OCI-LY1 (cell line): ENCODE results near the gene PLVAP.

ENCODE experiments used
- H2AFZ ChIP-seq: fragments of 200-600 bp; sonication (generic), shearing (Covaris generic); 2 replicates; pipeline ENCODE4 v1.6.0; 2014; ENCODE audit warnings: antibody characterized with exemption, mild to moderate bottlenecking, low read length
- H3F3A ChIP-seq: fragments of 200-600 bp; sonication (generic), shearing (Covaris generic); 2 replicates; pipeline ENCODE4 v1.6.0; 2014; ENCODE audit warnings: mild to moderate bottlenecking, antibody characterized with exemption, low read length, moderate library complexity; ENCODE audit not compliant: insufficient read depth
- H3K27ac ChIP-seq: fragments of 200-600 bp; sonication (generic); 2 replicates; pipeline ENCODE4 v1.5.1; 2014; ENCODE audit warnings: low read length, mixed run types, mild to moderate bottlenecking, low read depth; ENCODE audit not compliant: poor library complexity, severe bottlenecking
- H3K27me3 ChIP-seq: fragments of 200-600 bp; sonication (generic); 2 replicates; pipeline ENCODE4 v1.6.0; 2014; ENCODE audit warnings: antibody characterized with exemption, mild to moderate bottlenecking, low read length, moderate library complexity; ENCODE audit not compliant: insufficient read depth
- H3K36me3 ChIP-seq: fragments of 200-600 bp; sonication (generic); 2 replicates; pipeline ENCODE4 v1.6.1; 2014; ENCODE audit warnings: mild to moderate bottlenecking, antibody characterized with exemption, low read length, moderate library complexity, mixed read lengths; ENCODE audit not compliant: insufficient read depth
- H3K4me1 ChIP-seq: fragments of 200-600 bp; sonication (generic); 2 replicates; pipeline ENCODE4 v1.5.1; 2014; ENCODE audit warnings: mild to moderate bottlenecking, low read length, moderate library complexity; ENCODE audit not compliant: insufficient read depth, severe bottlenecking
- H3K4me2 ChIP-seq: fragments of 200-600 bp; sonication (generic), shearing (Covaris generic); 2 replicates; pipeline ENCODE4 v1.6.1; 2014; ENCODE audit warnings: low read length
- H3K4me3 ChIP-seq: fragments of 200-600 bp; sonication (generic); 2 replicates; pipeline ENCODE4 v1.5.1; 2014; ENCODE audit warnings: low read length, low read depth, mild to moderate bottlenecking, mixed read lengths; ENCODE audit not compliant: poor library complexity, severe bottlenecking
- H3K79me2 ChIP-seq: fragments of 200-600 bp; shearing (Covaris generic); 2 replicates; pipeline ENCODE4 v1.6.1; 2016; ENCODE audit warnings: mixed run types, low read length, mixed read lengths; ENCODE audit not compliant: insufficient read depth
- H3K9ac ChIP-seq: fragments of 200-600 bp; sonication (generic), shearing (Covaris generic); 2 replicates; pipeline ENCODE4 v1.6.1; 2014; ENCODE audit warnings: mild to moderate bottlenecking, low read length, mixed read lengths
- H3K9me2 ChIP-seq: fragments of 200-600 bp; sonication (generic), shearing (Covaris generic); 2 replicates; pipeline ENCODE4 v1.6.1; 2014; ENCODE audit warnings: low read depth, mild to moderate bottlenecking, low read length, mixed read lengths
- H3K9me3 ChIP-seq: fragments of 200-600 bp; shearing (Covaris generic); 2 replicates; pipeline ENCODE4 v1.6.1; 2014; ENCODE audit warnings: low read length, mixed read lengths
- H4K20me1 ChIP-seq: fragments of 200-600 bp; sonication (generic), shearing (Covaris generic); 2 replicates; pipeline ENCODE4 v1.6.0; 2016; ENCODE audit warnings: mild to moderate bottlenecking, low read length; ENCODE audit not compliant: insufficient read depth
- EZH2 ChIP-seq: fragments of 200-600 bp; sonication (generic), shearing (Covaris generic); IDR thresholded peaks from 2 replicates; pipeline ENCODE4 v1.8.0; 2017; ENCODE audit warnings: borderline replicate concordance, mixed run types, mild to moderate bottlenecking, antibody characterized with exemption, low read length, moderate library complexity, mixed read lengths
- TF ChIP-seq, protein P1 (sequence below): fragments of 200-600 bp; sonication (generic), shearing (Covaris generic); IDR thresholded peaks from 2 replicates; pipeline ENCODE4 v1.5.1; 2017; ENCODE audit warnings: mild to moderate bottlenecking, antibody characterized with exemption, low read length, moderate library complexity, mixed read lengths

Gene PLVAP

GRCh38 chr19:17359905-17360800, 17.0 kb downstream of the PLVAP start:
- Histone ChIP-seq H3K9me3 (no peaks in the 10 kb centered on the region), H3K9me2 (no peaks in the 10 kb centered on the region), H2AFZ (no peak overlapping the region), H4K20me1 (no peaks in the 10 kb centered on the region), H3K4me1 (no peaks in the 10 kb centered on the region), H3K4me3 (no peak overlapping the region), H3K27me3 (peaks cover 2% of the 10 kb centered on the region; the same call in 1 of the 2 replicates), H3K79me2 (no peaks in the 10 kb centered on the region), H3K9ac (no peak overlapping the region), H3K36me3 (no peaks in the 10 kb centered on the region), H3F3A (no peaks in the 10 kb centered on the region), H3K4me2 (no peak overlapping the region), H3K27ac (no peak overlapping the region)
- TF ChIP-seq, protein P1, sequence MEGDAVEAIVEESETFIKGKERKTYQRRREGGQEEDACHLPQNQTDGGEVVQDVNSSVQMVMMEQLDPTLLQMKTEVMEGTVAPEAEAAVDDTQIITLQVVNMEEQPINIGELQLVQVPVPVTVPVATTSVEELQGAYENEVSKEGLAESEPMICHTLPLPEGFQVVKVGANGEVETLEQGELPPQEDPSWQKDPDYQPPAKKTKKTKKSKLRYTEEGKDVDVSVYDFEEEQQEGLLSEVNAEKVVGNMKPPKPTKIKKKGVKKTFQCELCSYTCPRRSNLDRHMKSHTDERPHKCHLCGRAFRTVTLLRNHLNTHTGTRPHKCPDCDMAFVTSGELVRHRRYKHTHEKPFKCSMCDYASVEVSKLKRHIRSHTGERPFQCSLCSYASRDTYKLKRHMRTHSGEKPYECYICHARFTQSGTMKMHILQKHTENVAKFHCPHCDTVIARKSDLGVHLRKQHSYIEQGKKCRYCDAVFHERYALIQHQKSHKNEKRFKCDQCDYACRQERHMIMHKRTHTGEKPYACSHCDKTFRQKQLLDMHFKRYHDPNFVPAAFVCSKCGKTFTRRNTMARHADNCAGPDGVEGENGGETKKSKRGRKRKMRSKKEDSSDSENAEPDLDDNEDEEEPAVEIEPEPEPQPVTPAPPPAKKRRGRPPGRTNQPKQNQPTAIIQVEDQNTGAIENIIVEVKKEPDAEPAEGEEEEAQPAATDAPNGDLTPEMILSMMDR = no peak
- no peak for TF ChIP-seq EZH2

DNA sequence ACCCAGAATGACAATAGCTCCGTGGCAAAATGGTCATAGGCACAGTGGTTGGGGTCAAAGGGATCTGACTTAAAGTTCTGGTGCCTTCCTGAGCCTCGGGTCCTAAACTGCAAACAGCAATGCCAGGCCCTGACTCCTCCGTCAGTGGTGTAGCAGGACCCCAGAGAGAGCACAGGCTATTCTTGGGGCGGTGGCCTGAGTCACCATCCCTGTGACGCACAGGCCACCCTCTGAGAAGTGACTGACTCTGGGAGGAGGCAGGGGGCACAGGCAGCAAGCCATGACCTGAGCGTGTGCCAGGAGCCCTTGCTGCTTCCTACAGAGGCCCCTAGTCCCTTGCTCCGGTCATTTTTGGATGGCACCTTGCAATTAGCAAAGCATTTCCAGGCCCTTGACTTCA, 18.7 kb downstream of the PLVAP start:
- Histone ChIP-seq H3K9ac (no peak overlapping the region), H3K79me2 (no peaks in the 10 kb centered on the region), H3K4me3 (no peak overlapping the region), H3K27ac (no peak overlapping the region), H4K20me1 (no peaks in the 10 kb centered on the region), H3K4me1 (no peaks in the 10 kb centered on the region), H3K36me3 (no peaks in the 10 kb centered on the region), H3F3A (no peaks in the 10 kb centered on the region), H3K9me3 (no peaks in the 10 kb centered on the region), H3K27me3 (no peaks in the 10 kb centered on the region), H3K9me2 (no peaks in the 10 kb centered on the region), H3K4me2 (no peak overlapping the region), H2AFZ (no peak overlapping the region)
- no peak for TF ChIP-seq EZH2
- TF ChIP-seq, protein P1 = no peak

DNA sequence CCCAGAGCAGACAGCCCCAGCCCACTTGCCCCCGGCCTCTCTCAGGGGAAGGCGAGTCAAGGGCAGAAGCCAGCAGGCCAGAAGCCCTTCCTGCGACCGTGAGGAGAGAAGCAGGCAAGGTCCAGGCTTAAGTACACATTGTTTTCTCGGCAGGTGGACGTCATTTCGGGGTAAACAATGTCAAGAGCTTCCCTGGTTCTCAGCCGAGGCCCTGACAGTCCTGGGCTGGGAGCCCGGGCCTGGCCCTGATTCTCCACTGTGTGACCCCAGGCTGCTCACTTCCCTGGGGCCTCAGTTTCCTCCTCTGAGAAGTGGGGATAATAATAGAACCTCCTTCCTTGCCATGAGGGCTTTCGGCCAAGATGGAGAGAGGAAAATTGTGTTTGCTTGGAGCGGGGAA, 19.4 kb downstream of the PLVAP start:
- H2AFZ ChIP-seq = no peak overlapping the region
- no peaks in the 10 kb centered on the region for H3K79me2 ChIP-seq
- H3K4me1 ChIP-seq = no peaks in the 10 kb centered on the region
- H3K4me3 ChIP-seq = no peak overlapping the region
- no peaks in the 10 kb centered on the region for H3K36me3 ChIP-seq
- H3K27ac ChIP-seq = no peak overlapping the region
- H3F3A ChIP-seq = no peaks in the 10 kb centered on the region
- no peaks in the 10 kb centered on the region for H3K9me3 ChIP-seq
- no peaks in the 10 kb centered on the region for H3K27me3 ChIP-seq
- H3K9me2 ChIP-seq = no peaks in the 10 kb centered on the region
- no peaks in the 10 kb centered on the region for H4K20me1 ChIP-seq
- no peak for TF ChIP-seq EZH2
- TF ChIP-seq, protein P1 = no peak
- no peak overlapping the region for H3K9ac ChIP-seq
- no peak overlapping the region for H3K4me2 ChIP-seq
